Retinal pigment epithelial cell (primary cell): ENCODE data around the gene ABHD4.
"Not testable (repeated sequence)": the region's sequence is repeated elsewhere in the genome, so short reads cannot be mapped to it uniquely, and the experiment has no call there.

Source experiments
- DNase-seq: peaks from one replicate; pipeline ENCODE4 v3.0.0-alpha.2; 2010; ENCODE audit warnings: low read depth
- H3K4me3 ChIP-seq: 2 replicates; pipeline ENCODE4 v1.5.1; 2011; ENCODE audit warnings: mild to moderate bottlenecking, low read length, control low read depth, moderate library complexity
- CTCF ChIP-seq: conservative IDR thresholded peaks from 2 replicates; pipeline ENCODE4 v1.5.1; 2011; ENCODE audit warnings: low read depth, low read length, control low read depth, inconsistent platforms

The ABHD4 gene

DNA sequence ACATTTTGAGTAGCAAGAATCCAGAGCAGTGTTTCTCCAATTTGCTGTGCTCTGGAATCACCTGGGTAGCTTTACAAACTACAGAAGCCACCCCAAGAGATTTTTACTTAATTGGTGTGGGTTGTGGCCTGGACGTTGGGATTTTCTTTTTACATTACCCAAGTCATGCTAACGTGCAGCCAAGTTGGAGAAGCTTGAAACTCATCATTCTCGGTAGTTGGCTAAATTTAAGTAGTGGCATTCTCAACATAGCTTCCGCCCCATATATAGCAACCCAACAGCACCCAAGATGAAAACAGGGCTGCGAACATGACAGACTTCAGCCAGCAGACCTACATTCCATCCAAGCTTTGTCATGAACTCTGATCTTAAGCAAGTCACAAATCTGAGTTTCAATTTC, 34.1 kb upstream of the ABHD4 start:
- no peak for DNase-seq
- no peak overlapping the region for H3K4me3 ChIP-seq
- TF ChIP-seq CTCF: no peak

DNA sequence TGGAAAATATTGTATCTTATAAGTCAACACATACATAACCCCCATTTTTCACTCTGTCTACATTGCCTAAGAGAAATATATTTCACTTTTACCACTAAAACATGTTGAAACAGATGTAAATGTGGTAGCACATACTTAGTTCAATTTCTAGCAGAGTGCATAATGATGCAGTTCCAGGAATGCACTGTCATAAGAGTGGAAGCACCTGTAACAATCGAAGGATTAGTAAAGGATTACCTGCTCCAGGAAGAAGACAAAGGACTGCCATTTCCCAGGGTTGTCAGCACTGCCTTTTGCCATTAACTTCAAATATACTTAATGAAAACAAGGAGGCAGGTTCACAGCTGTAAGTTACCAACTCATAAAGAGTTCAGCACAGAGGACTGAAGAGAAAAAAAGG, 33.6 kb upstream of the ABHD4 start:
- no peak for DNase-seq
- no peak for TF ChIP-seq CTCF
- H3K4me3 ChIP-seq: no peak overlapping the region

DNA sequence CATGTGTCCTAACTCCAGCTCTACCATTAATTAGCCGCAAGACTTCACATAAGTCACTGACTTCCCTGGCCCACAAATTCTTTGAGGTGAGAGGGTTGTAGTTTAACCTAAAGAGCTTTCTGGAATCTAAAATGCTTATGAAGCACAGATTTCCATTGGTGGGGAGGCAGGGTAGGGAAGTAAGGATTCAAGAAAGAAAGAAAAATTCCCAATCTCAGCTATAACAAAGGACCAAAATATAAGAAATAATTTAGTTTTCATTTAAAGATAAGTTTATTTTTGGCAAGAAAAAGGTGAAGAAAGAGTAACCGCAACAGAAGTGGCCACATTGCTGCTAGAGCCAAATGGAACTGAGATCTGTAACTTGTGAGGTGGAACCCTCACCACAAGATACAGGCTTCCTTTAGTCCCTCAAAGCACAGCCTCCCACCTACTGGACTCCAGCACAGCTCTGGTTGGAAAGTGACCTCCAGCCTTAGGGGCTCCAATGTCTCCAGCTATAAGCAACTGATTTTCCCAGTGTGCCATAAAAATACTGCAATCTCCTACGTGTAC, 32.6 kb upstream of the ABHD4 start:
- no peak for DNase-seq
- no peak for TF ChIP-seq CTCF
- no peak overlapping the region for H3K4me3 ChIP-seq

DNA sequence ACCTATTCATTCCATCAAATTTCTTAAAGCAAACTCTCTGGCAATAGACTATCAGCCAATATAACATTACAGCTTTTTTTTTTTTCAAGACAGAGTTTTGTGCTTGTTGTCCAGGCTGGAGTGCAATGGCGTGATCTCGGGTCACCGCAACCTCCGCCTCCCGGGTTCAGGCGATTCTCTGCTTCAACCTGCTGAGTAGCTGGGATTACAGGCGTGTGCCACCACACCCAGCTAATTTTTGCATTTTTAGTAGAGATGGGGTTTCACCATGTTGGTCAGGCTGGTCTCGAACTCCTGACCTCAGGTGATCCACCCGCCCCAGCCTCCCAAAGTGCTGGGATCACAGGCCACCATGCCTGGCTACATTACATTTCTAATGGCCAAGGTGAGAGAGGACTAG, 31.8 kb upstream of the ABHD4 start:
- DNase-seq, H3K4me3 ChIP-seq: not testable (repeated sequence)

DNA sequence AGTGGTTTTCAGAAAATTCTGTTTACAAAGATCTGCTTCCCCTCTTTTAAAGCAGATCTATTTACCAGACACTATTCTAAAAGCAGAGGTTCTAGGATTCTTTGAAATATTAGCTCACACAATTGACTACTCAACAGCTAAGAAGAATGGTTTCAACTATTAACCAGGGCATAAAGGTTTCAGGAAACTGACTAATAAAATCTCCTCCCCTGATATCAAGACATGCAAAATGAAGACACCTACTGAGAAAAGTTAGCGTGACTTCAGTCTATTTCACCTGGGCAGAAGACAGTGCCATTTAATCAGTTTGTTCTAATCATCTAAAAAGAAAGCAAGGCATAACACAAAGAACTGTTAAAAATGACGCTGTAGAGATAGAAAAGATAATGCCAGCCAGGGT, 31.3 kb upstream of the ABHD4 start:
- DNase-seq: no peak
- no peak overlapping the region for H3K4me3 ChIP-seq
- no peak for TF ChIP-seq CTCF

GRCh38 chr14:22567437-22567836, 30.7 kb upstream of the ABHD4 start:
- DNase-seq: no peak
- no peak overlapping the region for H3K4me3 ChIP-seq
- TF ChIP-seq CTCF: no peak

DNA sequence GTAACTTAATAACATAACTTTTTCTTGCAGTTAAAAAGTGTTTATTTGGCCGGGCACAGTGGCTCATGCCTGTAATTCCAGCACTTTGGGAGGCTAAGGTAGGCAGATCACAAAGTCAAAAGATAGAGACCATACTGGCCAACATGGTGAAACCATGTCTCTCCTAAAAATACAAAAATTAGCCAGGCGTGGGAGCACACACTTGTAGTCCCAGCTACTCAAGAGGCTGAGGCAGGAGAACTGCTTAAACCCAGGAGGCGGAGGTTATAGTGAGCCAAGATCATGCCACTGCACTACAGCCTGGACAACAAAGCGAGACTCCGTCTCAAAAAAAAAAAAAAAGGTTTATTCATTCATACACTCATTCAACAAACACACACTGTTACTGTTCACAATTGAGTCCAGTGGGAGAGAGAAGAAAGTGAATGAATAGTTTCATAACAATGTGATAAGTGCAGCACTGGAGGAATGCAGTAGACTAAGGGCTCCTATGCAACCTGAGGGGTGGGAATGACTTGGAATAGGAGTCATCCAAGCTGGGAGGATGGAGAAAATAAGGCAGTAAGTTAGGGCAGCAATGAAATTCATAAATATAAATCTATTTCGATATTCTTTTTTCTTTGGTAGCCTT, 28.9 kb upstream of the ABHD4 start:
- no peak overlapping the region for H3K4me3 ChIP-seq
- DNase-seq: no peak
- TF ChIP-seq CTCF: no peak
